ENCODE data around the gene GPR162.

Gene GPR162

GRCh38 chr12:6839482-6840201, 18.0 kb downstream of the GPR162 start:
- peak; percentile 30 for DNase-seq

GRCh38 chr12:6840330-6840729, 18.7 kb downstream of the GPR162 start:
- no peak for DNase-seq

DNA sequence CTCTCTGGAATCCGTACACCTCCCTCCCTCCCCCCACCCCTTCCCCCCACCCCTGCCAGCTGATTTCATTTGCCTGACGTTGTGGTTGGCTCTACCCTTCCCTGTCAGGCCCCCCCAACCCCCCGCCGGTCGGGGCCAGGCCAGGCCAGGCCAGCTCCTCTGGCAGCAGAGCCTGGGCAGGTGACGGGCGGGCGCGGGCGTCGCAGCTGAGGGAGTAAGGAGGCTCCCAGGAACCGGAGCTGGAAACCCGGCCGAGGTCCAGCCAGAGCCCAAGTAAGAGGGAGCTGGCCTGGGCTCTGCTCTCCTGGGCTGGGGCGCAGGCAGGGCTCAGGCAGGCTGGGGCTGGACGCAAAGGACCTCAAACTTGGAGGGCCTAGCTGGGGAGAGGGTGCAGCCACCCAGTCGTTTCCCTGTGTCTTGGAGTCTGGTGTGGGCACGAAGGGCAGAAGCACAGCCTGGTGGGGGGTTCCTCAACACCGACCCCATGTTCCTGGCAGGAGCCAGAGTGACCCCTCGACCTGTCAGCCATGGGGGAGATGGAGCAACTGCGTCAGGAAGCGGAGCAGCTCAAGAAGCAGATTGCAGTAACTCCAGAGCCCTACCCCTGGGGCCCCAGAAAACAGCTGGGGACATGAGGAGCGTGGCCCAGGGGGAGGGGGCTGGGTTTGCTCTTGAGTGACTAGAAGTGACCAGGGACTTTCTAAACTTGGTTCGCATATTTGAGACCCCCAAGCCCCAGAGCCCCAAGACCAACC, 19.3 kb downstream of the GPR162 start, which contains the start of gene GNB3:
Gene GNB3, plus strand, starts transcription at position 165 of the 755 bp plus-strand sequence. Its CDS starts 363 bp downstream, at position 528.
- no peak for DNase-seq

DNA sequence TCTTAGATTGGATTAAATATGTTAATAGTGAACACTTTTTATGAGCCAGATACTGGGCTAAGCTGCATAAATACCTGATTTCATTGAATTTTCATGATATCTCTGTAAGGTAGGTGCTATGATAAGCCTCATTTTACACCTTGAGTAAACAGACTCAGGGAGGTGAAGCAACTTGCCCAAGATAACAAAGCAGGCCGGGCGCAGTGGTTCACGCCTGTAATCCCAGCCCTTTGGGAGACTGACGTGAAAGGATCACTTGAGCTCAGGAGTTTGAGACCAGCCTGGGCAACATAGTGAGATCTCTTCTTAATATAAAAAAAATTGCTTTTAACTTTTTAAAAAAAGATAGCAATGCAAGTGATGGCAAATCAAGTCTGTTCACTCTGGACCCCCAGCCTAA, 20.5 kb downstream of the GPR162 start:
- DNase-seq, result no peak

DNA sequence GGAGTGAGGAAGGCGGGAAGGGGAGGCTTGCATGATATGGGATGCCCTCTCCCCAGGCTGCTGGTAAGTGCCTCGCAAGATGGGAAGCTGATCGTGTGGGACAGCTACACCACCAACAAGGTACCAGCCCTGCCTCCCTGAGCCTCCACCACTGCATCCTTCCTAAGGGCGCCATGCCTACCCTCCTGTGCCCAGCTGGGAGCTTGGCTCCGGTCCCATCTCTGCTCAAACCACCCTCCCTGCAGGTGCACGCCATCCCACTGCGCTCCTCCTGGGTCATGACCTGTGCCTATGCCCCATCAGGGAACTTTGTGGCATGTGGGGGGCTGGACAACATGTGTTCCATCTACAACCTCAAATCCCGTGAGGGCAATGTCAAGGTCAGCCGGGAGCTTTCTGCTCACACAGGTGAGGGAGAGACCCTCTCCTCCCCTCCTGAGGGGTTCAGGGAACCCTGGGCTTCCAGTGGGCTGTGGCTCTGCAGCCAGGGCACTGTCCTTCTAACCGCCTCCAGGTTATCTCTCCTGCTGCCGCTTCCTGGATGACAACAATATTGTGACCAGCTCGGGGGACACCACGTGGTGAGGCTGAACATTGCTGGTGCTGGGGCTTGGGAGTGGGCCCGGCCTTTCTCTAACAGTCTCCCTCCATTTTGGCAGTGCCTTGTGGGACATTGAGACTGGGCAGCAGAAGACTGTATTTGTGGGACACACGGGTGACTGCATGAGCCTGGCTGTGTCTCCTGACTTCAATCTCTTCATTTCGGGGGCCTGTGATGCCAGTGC, 21.7 kb downstream of the GPR162 start:
- no peak for DNase-seq

DNA sequence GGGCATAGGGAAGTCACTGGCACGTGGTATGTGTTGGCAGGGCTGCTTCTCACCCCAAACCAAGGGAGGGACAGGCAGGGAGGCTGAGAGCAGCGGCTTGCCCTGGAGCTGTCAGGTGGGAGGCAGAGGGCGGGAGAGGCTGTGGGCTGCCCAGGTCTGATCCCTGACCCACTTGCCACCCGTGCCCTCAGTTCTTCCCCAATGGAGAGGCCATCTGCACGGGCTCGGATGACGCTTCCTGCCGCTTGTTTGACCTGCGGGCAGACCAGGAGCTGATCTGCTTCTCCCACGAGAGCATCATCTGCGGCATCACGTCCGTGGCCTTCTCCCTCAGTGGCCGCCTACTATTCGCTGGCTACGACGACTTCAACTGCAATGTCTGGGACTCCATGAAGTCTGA, 23.8 kb downstream of the GPR162 start:
- DNase-seq, result no peak

GRCh38 chr12:6846316-6846869, 24.8 kb downstream of the GPR162 start:
- no peak for DNase-seq

- no peak for DNase-seq
Measured at GRCh38 chr12:6847676-6848075, 26.1 kb downstream of the GPR162 start.

- no peak for DNase-seq
Measured at GRCh38 chr12:6849427-6849826, 27.8 kb downstream of the GPR162 start.

DNA sequence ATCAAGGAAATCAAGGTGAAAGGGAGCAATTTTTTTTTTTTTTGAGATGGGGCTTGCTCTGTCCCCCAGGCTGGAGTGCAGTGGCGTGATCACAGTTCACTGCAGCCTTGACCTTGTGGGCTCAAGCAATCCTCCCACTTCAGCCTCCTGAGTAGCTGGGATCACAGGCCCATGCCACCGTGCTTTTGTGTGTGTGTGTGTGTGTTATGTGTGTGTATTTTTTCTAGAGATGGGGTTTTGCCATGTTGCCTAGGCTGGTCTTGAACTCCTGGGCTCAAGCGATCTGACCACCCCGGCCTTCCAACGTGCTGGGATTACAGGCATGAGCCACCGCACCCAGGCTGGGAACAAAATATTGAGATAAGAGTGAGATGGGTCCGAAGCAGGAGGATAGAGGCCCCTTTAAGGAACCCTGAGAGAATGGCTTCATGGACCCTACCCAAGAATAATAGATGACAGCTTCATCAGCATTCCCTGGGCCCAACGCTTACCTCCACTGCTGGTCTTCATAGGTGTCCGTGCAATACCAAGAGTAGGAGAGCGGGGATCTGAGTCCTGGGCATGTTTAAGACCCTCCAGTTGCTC, 28.4 kb downstream of the GPR162 start:
- no peak for DNase-seq

DNA sequence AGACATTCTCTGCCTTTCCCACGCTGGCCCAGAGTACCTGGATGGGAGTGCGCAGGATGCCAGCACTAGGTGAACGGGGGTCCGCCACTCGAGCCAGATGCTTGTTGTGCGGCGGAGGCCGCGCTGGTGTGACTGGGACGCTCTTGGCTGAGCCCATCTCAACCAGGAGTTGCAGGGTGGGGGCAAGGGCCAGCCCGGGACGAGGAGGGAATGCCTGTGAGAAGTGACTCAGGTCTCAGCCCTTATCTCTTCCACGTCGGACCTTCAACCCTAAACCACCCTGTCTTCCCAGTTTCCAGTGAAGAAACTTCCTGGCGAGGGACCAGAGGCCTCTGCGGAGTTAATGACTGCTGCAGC, 29.2 kb downstream of the GPR162 start:
- DNase-seq, result no peak

- DNase-seq, result peak; percentile 99
Measured at GRCh38 chr12:6851153-6851920, 29.7 kb downstream of the GPR162 start, which contains the start of gene CDCA3. CDCA3 (minus strand) TSS chr12:6851286; CDS start chr12:6850952, 334 bp downstream.

- peak; percentile 99 for DNase-seq
Measured at GRCh38 chr12:6851921-6852650, 30.5 kb downstream of the GPR162 start, which contains the start of gene USP5. USP5 (plus strand) TSS chr12:6852150; CDS start chr12:6852180, 30 bp downstream.

DNA sequence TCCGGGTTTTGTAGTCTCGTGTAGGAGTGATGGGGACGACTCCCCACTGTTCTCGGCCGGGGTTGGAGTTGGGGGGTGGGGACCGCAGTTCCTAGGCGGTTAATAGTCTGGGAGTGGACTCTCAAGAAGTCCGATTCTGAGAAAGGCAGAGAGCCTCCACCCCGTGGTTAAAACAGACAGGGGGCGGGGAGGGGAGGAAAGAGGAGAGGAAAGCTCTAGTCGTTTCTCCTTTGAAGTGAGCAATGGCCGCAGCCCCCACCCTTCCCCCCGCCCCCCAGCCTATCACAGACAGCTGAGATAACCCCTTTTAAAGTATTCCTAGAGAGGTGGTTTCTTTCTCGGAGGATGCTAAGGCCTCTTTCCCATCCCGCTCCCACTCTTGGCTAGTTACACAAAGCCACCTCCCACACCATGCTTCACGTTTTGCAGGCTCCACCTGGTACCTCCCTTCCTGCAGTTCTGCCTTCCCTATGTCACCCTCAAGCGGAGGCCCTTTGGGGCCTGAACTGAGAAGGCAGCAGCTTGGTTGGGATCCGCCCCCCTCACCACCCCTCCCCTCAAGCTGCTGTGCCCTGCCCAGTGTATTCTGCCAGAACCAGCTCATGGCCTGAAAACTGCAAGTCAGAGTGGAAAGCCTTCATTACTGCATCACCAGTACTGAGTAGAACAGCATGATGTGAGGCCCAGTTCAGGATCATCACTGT, 31.2 kb downstream of the GPR162 start:
- no peak for DNase-seq

GRCh38 chr12:6853626-6854025, 32.0 kb downstream of the GPR162 start:
- DNase-seq, result no peak

- DNase-seq, result no peak
Measured at GRCh38 chr12:6854036-6854435, 32.4 kb downstream of the GPR162 start.

DNA sequence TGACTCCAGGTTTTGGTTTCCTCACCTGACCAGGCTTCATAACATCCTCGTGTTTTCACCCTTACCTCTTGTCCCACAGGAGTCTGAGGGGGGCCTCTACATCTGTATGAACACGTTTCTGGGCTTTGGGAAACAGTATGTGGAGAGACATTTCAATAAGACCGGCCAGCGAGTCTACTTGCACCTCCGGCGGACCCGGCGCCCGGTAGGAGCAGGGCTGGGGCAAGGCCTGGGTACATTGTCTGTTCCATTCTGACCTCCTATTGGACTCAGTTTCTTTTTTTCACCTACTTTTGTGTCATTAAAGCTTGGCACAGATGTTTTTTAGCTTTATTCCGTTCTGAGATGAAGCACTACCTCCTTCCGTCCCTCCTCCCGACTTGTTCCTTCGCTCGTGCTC, 33.7 kb downstream of the GPR162 start:
- DNase-seq, result no peak

DNA sequence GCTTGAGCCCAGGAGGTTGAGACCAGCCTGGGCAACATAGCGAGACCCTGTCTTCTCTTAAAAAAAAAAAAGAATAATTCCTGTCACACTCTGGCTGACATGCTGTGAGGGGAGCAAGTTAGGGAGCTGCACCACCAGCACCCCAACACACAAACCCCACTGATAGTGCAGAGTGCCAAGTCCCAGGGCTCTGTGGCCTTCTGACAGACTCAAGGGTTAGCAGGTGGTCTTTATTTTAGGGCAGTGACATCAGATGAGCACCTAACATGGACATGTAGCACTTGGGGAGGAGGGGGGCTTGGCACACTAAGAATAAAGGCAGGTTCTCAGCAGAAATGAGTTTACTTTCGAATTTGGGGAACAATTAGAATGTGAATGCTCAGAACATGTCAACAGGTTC, 37.2 kb downstream of the GPR162 start:
- no peak for DNase-seq

DNA sequence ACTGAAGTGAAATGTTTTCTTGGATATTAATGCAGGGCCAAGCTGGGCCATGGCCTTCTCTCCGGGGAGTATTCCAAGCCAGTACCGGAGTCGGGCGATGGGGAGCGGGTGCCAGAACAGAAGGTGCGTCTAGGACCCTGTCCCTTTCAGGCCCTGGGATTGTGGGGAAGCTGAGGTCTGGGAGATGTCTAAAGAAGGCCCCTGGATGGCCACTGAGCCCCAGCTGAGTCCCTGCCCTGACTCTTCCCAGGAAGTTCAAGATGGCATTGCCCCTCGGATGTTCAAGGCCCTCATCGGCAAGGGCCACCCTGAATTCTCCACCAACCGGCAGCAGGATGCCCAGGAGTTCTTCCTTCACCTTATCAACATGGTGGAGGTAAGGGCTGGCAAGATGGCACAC, 38.5 kb downstream of the GPR162 start:
- no peak for DNase-seq

- DNase-seq, result no peak
Measured at GRCh38 chr12:6860942-6861341, 39.3 kb downstream of the GPR162 start.

- no peak for DNase-seq
Measured at GRCh38 chr12:6861391-6861790, 39.8 kb downstream of the GPR162 start.
